Testis (tissue), 2 donors: ENCODE measurements around the gene RPS25.

ENCODE experiments used
- POLR2A ChIP-seq: fragments of 450-650 bp; IDR thresholded peaks from one replicate; pipeline ENCODE4 v1.6.1; 2017; ENCODE audit warnings: antibody characterized with exemption, mild to moderate bottlenecking, moderate library complexity
- TF ChIP-seq, protein P1 (sequence below), 3 experiments: fragments of 450-650 bp in 2 of 3; fragments of 200-600 bp in 1 of 3; sonication (generic) in 1 of 3; IDR thresholded peaks; one replicate each; pipeline ENCODE4 v1.5.1; 2016 to 2019; ENCODE audit warnings: antibody characterized with exemption in 3 of 3, mild to moderate bottlenecking in 2 of 3, moderate library complexity in 1 of 3

GRCh38 chr11:119021631-119022030 lies 3.5 kb upstream of the RPS25 start:
- TF ChIP-seq, protein P1, sequence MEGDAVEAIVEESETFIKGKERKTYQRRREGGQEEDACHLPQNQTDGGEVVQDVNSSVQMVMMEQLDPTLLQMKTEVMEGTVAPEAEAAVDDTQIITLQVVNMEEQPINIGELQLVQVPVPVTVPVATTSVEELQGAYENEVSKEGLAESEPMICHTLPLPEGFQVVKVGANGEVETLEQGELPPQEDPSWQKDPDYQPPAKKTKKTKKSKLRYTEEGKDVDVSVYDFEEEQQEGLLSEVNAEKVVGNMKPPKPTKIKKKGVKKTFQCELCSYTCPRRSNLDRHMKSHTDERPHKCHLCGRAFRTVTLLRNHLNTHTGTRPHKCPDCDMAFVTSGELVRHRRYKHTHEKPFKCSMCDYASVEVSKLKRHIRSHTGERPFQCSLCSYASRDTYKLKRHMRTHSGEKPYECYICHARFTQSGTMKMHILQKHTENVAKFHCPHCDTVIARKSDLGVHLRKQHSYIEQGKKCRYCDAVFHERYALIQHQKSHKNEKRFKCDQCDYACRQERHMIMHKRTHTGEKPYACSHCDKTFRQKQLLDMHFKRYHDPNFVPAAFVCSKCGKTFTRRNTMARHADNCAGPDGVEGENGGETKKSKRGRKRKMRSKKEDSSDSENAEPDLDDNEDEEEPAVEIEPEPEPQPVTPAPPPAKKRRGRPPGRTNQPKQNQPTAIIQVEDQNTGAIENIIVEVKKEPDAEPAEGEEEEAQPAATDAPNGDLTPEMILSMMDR (IDR thresholded peaks at IDR 0.05), result no peak
- no peak for TF ChIP-seq POLR2A
